GM12878 (cell line): ENCODE measurements around the gene NAA38. TPM values are rescaled to one million over a fixed set of nuclear protein-coding genes. Genes with fewer than 3 reads are reported as not detected.
A peak's percentile ranks its signal among the peaks of the same experiment; 100 is the strongest.

Experiments used
- ATAC-seq: fragments of 200-7000 bp; cut with Tn5 transposase; 3 replicates; pipeline ENCODE4 v1.9.1; 2020; ENCODE audit warnings: mild to moderate bottlenecking, moderate library complexity
- BruUV-seq: library from RNA; stranded (reverse); fragments of 400-500 nt; replicated peaks from 2 replicates; lab custom pipeline; 2021; lab: Mats Ljungman, UMichigan
- CTCF ChIA-PET: fragments of 300-600 bp; sonication (Branson Sonifier 250); formaldehyde crosslinking; extraction: SDS; loops from one replicate; lab custom pipeline; 2021; ENCODE audit warnings: inconsistent platforms; lab: Yijun Ruan, JAX
- POLR2A ChIA-PET: fragments of 350-600 bp; formaldehyde crosslinking; extraction: SDS; loops from one replicate; lab custom pipeline; 2021; ENCODE audit warnings: inconsistent platforms; lab: Charles Lee
- RAD21 ChIA-PET: fragments of 300-600 bp; sonication (Branson Sonifier 250); formaldehyde crosslinking; loops from one replicate; lab custom pipeline; 2023; ENCODE audit warnings: antibody characterized with exemption; ENCODE audit not compliant: unreplicated experiment; lab: Charles Lee
- SMC1A ChIA-PET: fragments of 300-600 bp; sonication (Branson Sonifier 250); formaldehyde crosslinking; loops from one replicate; lab custom pipeline; 2023; ENCODE audit not compliant: unreplicated experiment, uncharacterized antibody; lab: Charles Lee
- DNase-seq: peaks from one replicate; pipeline ENCODE4 v3.0.0-alpha.2; 2011; ENCODE audit warnings: low read depth, low spot score
- FAIRE-seq: peaks from 3 replicates; lab custom pipeline; 2011; peaks lifted over from hg19 to GRCh38; lab: Jason Lieb, UNC
- H2AFZ ChIP-seq: 2 replicates; pipeline ENCODE4 v1.6.0; 2011; ENCODE audit warnings: low read depth, low read length, control low read depth; ENCODE audit not compliant: control insufficient read depth
- H3K27ac ChIP-seq: 2 replicates; pipeline ENCODE4 v1.5.1; 2011; ENCODE audit warnings: control low read depth; ENCODE audit not compliant: control insufficient read depth, insufficient read depth
- H3K27me3 ChIP-seq, 2 experiments: replicated peaks in 1 of 2; 2 replicates each; pipeline versions ENCODE4 v1.6.0 to v1.6.1; 2011; ENCODE audit warnings: low read length in 1 of 2; ENCODE audit not compliant: control insufficient read depth in 2 of 2, insufficient read depth in 2 of 2
- H3K36me3 ChIP-seq, 2 experiments: 2 replicates each; pipeline ENCODE4 v1.5.1; 2011; ENCODE audit warnings: low read length in 1 of 2; ENCODE audit not compliant: control insufficient read depth in 2 of 2, insufficient read depth in 2 of 2
- H3K4me1 ChIP-seq: 2 replicates; pipeline ENCODE4 v1.6.1; 2011; ENCODE audit warnings: mild to moderate bottlenecking, low read length, moderate library complexity, mixed read lengths; ENCODE audit not compliant: control insufficient read depth, insufficient read depth
- H3K4me2 ChIP-seq: 2 replicates; pipeline ENCODE4 v1.6.0; 2011; ENCODE audit warnings: control low read depth; ENCODE audit not compliant: control insufficient read depth, insufficient read depth
- H3K4me3 ChIP-seq: fragments of 200-600 bp; sonication (generic); 2 replicates; pipeline ENCODE4 v1.5.1; 2016
- H3K79me2 ChIP-seq: 2 replicates; pipeline ENCODE4 v1.6.0; 2011; ENCODE audit warnings: low read length; ENCODE audit not compliant: control insufficient read depth, insufficient read depth
- H3K9ac ChIP-seq: 2 replicates; pipeline ENCODE4 v1.8.0; 2011; ENCODE audit warnings: low read length, control low read depth, mixed read lengths; ENCODE audit not compliant: control insufficient read depth, insufficient read depth
- H3K9me3 ChIP-seq: replicated peaks from 3 replicates; pipeline ENCODE4 v1.5.1; 2011; ENCODE audit warnings: mild to moderate bottlenecking, low read length; ENCODE audit not compliant: control insufficient read depth, insufficient read depth
- H4K20me1 ChIP-seq: 2 replicates; pipeline ENCODE4 v1.6.0; 2011; ENCODE audit not compliant: control insufficient read depth, insufficient read depth
- BACH1 ChIP-seq: fragments of 450-650 bp; IDR thresholded peaks from 2 replicates; pipeline ENCODE4 v1.6.1; 2017; ENCODE audit warnings: mild to moderate bottlenecking, borderline replicate concordance
- EED ChIP-seq: sonication (generic); IDR thresholded peaks from 2 replicates; pipeline ENCODE4 v1.6.1; 2016; ENCODE audit warnings: antibody characterized with exemption, low read depth
- EGR1 ChIP-seq, 2 experiments: IDR thresholded peaks; 1 replicate in 1 of 2; 2 replicates in 1 of 2; pipeline ENCODE4 v1.6.1; 2011 to 2012; ENCODE audit warnings: low read depth in 2 of 2, low read length in 2 of 2, borderline replicate concordance in 1 of 2, mild to moderate bottlenecking in 1 of 2, moderate library complexity in 1 of 2
- FOS ChIP-seq: IDR thresholded peaks from 3 replicates; pipeline ENCODE4 v1.6.1; 2011; ENCODE audit warnings: borderline replicate concordance; ENCODE audit not compliant: insufficient read length; ENCODE audit errors: extremely low read depth
- HDGF ChIP-seq: fragments of 450-650 bp; IDR thresholded peaks from 2 replicates; pipeline ENCODE4 v1.6.1; 2016; ENCODE audit warnings: antibody characterized with exemption
- HSF1 ChIP-seq: fragments of 150-350 bp; IDR thresholded peaks from 2 replicates; pipeline ENCODE4 v1.6.1; 2014; ENCODE audit warnings: mild to moderate bottlenecking, low read depth, low read length
- IKZF1 ChIP-seq: fragments of 450-650 bp; conservative IDR thresholded peaks from 2 replicates; pipeline ENCODE4 v1.6.1; 2017; ENCODE audit warnings: antibody characterized with exemption, mild to moderate bottlenecking
- IKZF2 ChIP-seq, 2 experiments: fragments of 450-650 bp; IDR thresholded peaks; 2 replicates each; pipeline ENCODE4 v1.6.1; 2017; ENCODE audit warnings: mild to moderate bottlenecking in 2 of 2, moderate library complexity in 2 of 2
- MTA2 ChIP-seq: fragments of 450-650 bp; IDR thresholded peaks from 2 replicates; pipeline ENCODE4 v1.6.1; 2016; ENCODE audit warnings: low read depth, mild to moderate bottlenecking, moderate library complexity
- NRF1 ChIP-seq: conservative IDR thresholded peaks from 2 replicates; pipeline ENCODE4 v1.6.1; 2011; ENCODE audit warnings: mild to moderate bottlenecking, low read depth, low read length, improper control_type of control experiment
- PKNOX1 ChIP-seq: fragments of 450-650 bp; IDR thresholded peaks from 2 replicates; pipeline ENCODE4 v1.6.1; 2016; ENCODE audit warnings: mild to moderate bottlenecking
- RFX5 ChIP-seq: IDR thresholded peaks from 2 replicates; pipeline ENCODE4 v1.6.1; 2011; ENCODE audit warnings: low read depth, low read length, improper control_type of control experiment
- SMARCA5 ChIP-seq: fragments of 450-650 bp; IDR thresholded peaks from 2 replicates; pipeline ENCODE4 v1.6.1; 2017; ENCODE audit warnings: mild to moderate bottlenecking
- USF2 ChIP-seq: IDR thresholded peaks from 2 replicates; pipeline ENCODE4 v1.6.1; 2011; ENCODE audit warnings: low read depth, low read length, improper control_type of control experiment, borderline replicate concordance
- ZBTB4 ChIP-seq: fragments of 450-650 bp; formaldehyde crosslinking; IDR thresholded peaks from 2 replicates; pipeline ENCODE4 v1.4.0; 2022; ENCODE audit warnings: mild to moderate bottlenecking, moderate library complexity
- ZNF207 ChIP-seq: fragments of 450-650 bp; IDR thresholded peaks from 2 replicates; pipeline ENCODE4 v1.6.1; 2014; ENCODE audit warnings: antibody characterized with exemption, mild to moderate bottlenecking, borderline replicate concordance
- ZNF384 ChIP-seq: IDR thresholded peaks from 2 replicates; pipeline ENCODE4 v1.6.1; 2012; ENCODE audit warnings: low read depth, mild to moderate bottlenecking, low read length, improper control_type of control experiment, borderline replicate concordance
- WGBS: methylation state at CpG from one replicate; pipeline ENCODE4 v1.1.6; 2016; ENCODE audit warnings: low lambda C conversion rate; ENCODE audit not compliant: insufficient replicate concordance, insufficient coverage; ENCODE audit errors: missing lambda C conversion rate; 5-methylcytosine and 5-hydroxymethylcytosine counted together
- in situ Hi-C: fragments of 300-500 bp; cut with MboI; formaldehyde crosslinking; loops from 9 replicates; pipeline ENCODE4 v1.14.3; 2018; ENCODE audit warnings: mixed read lengths
- intact Hi-C: fragments of 100-400 bp; cut with micrococcal nuclease; formaldehyde crosslinking; loops from one replicate; pipeline ENCODE4 v1.14.2; 2022; ENCODE audit not compliant: unreplicated experiment
- polyA plus RNA-seq, 11 experiments: library from polyadenylated mRNA; depleted of rRNA in 4 of 11; unstranded in 6 of 11; stranded (reverse) in 5 of 11; fragments of >200 nt; fragmentation: Nextera tagmentation in 4 of 11; fragmentation: Illumina TruSeq in 1 of 11; extraction: Ambion mirVana in 4 of 11; extraction: Trizol in 1 of 11; gene quantifications; 1 replicate in 1 of 11; 2 replicates in 10 of 11; pipeline versions ENCODE4 v1.2.1 to v1.2.3, GENCODE V29; 2011 to 2016; ENCODE audit warnings: inconsistent platforms in 2 of 11, missing spikeins in 2 of 11, low read depth in 1 of 11
- total RNA-seq, 4 experiments: library from RNA; depleted of rRNA in 3 of 4; stranded (reverse); fragments of >200 nt in 3 of 4; fragmentation: Illumina TruSeq in 1 of 4; extraction: Trizol in 1 of 4; gene quantifications; 2 replicates each; pipeline versions ENCODE4 v1.2.1 to v1.2.3, GENCODE V29; 2013 to 2021

NAA38 gene
- total and polyA plus RNA-seq, 10 of the 15 experiments (the other 5 are each of a cell fraction or from before 2014, with no cell fraction given), result 31.5 to 337 (median 215) TPM

GRCh38 chr17:7887482-7888183 is 30.3 kb upstream of the NAA38 start:
- no peaks in the 10 kb centered on the region for H4K20me1 ChIP-seq
- POLR2A ChIA-PET, result no interaction called here
- WGBS, result under 1% methylated on average over 23 of the region's 35 CpGs
- RAD21 ChIA-PET, result no interaction called here
- H3K9me3 ChIP-seq, result no peaks in the 10 kb centered on the region
- CTCF ChIA-PET, result interaction anchor here (1.5 kb wide), 2 partner anchors 17 to 24 kb away, joined by 3 read pairs; no protein-coding TSS in a partner anchor
- peak overlapping the region; percentile 87 for H3K9ac ChIP-seq
- H3K4me3 ChIP-seq, result peak overlapping the region; percentile 88
- peak; percentile 82 for ATAC-seq
- peaks cover 7 to 8% of the 10 kb centered on the region in 2 experiments; a peak in 3 of 4 replicates for H3K36me3 ChIP-seq
- H3K27me3 ChIP-seq, result no peaks in the 10 kb centered on the region
- H3K4me2 ChIP-seq, result peak overlapping the region; percentile 96
- peak; percentile 75 for DNase-seq
- H3K27ac ChIP-seq, result peak overlapping the region; percentile 91
- BruUV-seq, result no TSS peak
- SMC1A ChIA-PET, result no interaction called here
- intact Hi-C loops (no loop called here), in situ Hi-C loops (no loop called here)
- FAIRE-seq, result peak; percentile 72
- peak overlapping the region; percentile 76 for H2AFZ ChIP-seq
- peaks cover 45% of the 10 kb centered on the region for H3K79me2 ChIP-seq
- peaks cover 6% of the 10 kb centered on the region for H3K4me1 ChIP-seq
- peak; percentile 72 for TF ChIP-seq NRF1
- TF ChIP-seq IKZF2 (IDR thresholded peaks at IDR 0.05), result peak; percentile 36 to 61; a peak in 1 of 4 replicates
- TF ChIP-seq FOS, result no peak
- TF ChIP-seq HDGF, result peak; percentile 71; the same call in 1 of the 2 replicates
- no peak for TF ChIP-seq ZBTB4 (CRISPR knock-in tag)
- TF ChIP-seq ZNF207, result no peak
- peak; percentile 46; the same call in 1 of the 2 replicates for TF ChIP-seq PKNOX1
- peak; percentile 98 for TF ChIP-seq HSF1
- TF ChIP-seq EGR1 (IDR thresholded peaks at IDR 0.05; ENCODE audit: borderline replicate concordance in 1 of 2, low read depth in 2 of 2, low read length in 2 of 2), result 0 out of 3 replicates have a peak, but pooled peaks of 1 of the 2 experiments have one; percentile 18
- peak; percentile 72 for TF ChIP-seq IKZF1
- TF ChIP-seq USF2, result no peak
- peak; percentile 70; the same call in 1 of the 2 replicates for TF ChIP-seq BACH1
- peak; percentile 21; the same call in 1 of the 2 replicates for TF ChIP-seq EED
- TF ChIP-seq ZNF384, result peak; percentile 48
- 0 out of 2 replicates have a peak, but pooled peaks have one; percentile 41 for TF ChIP-seq RFX5
- TF ChIP-seq MTA2, result no peak
- peak; percentile 22; the same call in 1 of the 2 replicates for TF ChIP-seq SMARCA5
